GM18867 (cell line): ENCODE data around the gene STON2.
"Not testable (repeated sequence)": the region's sequence is repeated elsewhere in the genome, so short reads cannot be mapped to it uniquely, and the experiment has no call there.

Source experiments
- ATAC-seq: cut with Tn5 transposase; IDR thresholded peaks from one replicate; pipeline ENCODE4 v1.9.1; 2021; ENCODE audit warnings: mild to moderate bottlenecking, moderate library complexity; ENCODE audit not compliant: unreplicated experiment

Gene STON2

DNA sequence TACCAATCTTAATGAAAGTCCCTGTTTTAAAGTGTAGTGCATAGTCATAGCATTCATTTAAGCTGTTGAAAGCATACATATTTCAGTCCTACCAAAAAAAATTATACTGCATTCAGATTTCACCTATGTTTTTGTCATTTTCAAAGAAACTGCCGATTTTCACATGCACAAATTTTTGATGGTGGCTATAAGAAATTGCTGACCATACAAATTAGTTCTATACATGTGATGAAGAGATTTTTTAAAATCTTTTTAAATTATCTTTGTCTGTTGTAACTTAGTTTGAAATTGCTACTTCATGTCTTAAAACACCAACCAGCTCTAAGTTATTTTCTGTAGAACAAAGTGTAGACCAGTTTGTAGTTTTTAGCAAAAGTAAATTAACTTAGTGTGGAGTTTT lies 175.9 kb downstream of the STON2 start:
- no peak for ATAC-seq

- not testable (repeated sequence) for ATAC-seq
Measured at GRCh38 chr14:81223788-81224187, 176.3 kb downstream of the STON2 start.

GRCh38 chr14:81222691-81223090 lies 177.4 kb downstream of the STON2 start:
- no peak for ATAC-seq

DNA sequence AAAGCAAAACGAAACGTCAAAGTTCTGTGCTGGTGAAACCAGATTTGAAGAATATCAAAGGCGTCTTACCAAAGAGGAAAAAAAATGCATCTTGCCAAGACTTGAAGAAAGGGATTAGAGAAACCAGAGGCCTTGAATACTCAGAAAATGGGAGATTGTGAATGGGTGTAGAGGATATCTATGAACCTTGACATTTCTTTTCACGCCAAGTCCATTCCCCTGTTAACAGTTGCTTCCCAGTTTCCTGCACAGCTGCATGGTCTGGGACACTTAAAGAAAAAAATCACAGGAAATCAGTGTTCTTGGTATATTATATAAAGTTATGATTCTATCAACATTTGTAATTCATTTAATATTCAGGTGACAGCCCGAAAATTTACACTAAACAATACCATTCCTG lies 178.0 kb downstream of the STON2 start:
- no peak for ATAC-seq

DNA sequence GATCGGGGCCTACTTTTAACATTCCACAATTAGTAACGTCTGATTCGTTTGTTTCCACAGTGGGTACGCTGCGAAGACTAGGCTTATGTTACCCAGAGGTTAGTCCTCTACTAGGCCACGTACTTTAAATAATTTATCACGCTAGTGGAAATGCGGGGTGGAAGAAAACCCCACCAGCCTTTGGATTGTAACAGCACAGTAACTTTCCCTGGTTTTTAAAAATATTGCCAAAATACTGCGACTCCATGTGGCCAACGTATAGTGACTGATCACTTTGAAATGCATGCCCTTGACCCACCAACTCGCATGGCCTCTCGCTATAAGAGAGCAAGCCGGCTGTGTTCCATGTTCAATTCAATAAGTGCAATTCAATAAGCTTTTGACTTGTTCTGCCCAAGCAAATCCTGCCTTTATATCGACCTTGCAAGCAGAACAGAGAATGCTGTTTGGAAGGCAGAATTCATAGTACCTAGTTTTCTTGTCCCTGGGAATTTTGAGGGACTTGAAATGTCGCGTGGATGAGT lies 178.5 kb downstream of the STON2 start:
- ATAC-seq, result no peak

DNA sequence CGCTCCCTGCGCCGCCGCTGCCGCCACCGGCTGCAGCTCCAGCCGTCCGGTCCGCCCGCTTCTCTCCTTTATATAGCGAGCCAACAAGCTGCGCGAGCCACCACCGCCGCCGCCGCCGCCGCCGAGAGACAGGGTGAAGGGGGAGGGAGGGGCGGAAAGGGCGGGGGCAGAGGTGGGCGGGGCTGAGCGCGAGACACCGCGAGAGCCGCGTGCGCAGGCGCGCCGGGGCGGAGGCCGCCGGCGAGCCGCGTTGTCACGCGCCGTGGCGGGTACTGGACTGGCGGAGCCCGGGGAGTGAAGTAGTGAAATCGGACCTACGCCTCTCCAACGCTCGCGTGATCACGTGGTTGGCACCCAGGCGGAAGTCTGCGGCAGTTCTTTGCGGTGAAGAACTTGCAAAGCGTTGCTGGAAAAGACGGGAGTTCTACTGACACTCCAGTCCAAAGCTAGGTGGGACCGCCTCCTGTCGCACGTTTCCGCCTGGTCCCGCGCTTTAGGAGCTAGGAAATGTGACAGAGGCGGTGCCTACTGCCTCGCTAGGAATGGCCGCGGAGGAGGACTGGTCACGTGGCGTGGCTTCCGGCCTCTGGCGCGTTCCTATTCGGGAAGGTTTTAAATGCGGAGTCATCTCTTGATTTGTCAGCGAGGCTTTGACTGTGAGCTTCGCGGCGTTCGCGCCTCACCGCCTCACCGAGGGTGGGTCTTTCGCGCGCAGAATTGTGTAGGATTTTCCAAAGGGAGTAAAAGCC lies 179.1 kb downstream of the STON2 start, which contains the start of gene GTF2A1:
GTF2A1 (minus strand) TSS at position 130 of the 749 bp plus-strand sequence. CDS start 441 bp downstream, outside the sequence.
- ATAC-seq, result peak; percentile 77

- no peak for ATAC-seq
Measured at GRCh38 chr14:81220580-81220829, 179.6 kb downstream of the STON2 start.

- peak; percentile 3 for ATAC-seq
Measured at GRCh38 chr14:81219759-81220579, 180.2 kb downstream of the STON2 start.

DNA sequence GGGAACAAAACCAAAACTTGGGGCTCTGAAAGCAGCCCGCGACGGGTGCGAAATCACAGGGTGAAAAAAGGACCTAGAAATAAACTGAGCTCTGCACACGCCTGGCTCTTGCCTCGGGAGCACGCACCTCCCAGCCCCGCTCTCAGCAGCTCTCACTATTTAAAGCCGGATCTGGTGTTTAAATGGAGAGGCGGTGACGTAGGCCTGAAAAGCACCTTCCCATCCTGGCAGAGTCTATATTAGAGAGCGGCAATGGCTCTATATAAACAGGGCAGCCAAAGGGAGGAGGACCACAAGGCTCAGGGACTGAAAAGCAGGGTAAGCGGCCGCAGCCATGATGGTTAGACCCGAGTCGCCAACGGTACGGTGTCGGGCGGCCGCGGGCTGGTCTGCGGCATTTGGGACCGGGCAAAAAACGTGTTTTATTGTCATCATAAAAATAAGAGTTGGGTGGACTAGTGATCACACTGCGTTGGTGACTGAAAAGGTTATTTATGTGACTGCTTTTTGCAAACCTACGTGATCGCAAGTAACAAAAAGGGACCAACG lies 180.8 kb downstream of the STON2 start:
- ATAC-seq, result peak; percentile 53

- ATAC-seq, result peak; percentile 79
Measured at GRCh38 chr14:81211844-81212243, 188.3 kb downstream of the STON2 start.
